OCI-M2 (cell line): Measurements from ENCODE around the gene ADSS1.

Experiments used
- DNase-seq: peaks from one replicate; lab custom pipeline; 2025; ENCODE audit not compliant: unreplicated experiment; lab: John Stamatoyannopoulos, UW

The ADSS1 gene

DNA sequence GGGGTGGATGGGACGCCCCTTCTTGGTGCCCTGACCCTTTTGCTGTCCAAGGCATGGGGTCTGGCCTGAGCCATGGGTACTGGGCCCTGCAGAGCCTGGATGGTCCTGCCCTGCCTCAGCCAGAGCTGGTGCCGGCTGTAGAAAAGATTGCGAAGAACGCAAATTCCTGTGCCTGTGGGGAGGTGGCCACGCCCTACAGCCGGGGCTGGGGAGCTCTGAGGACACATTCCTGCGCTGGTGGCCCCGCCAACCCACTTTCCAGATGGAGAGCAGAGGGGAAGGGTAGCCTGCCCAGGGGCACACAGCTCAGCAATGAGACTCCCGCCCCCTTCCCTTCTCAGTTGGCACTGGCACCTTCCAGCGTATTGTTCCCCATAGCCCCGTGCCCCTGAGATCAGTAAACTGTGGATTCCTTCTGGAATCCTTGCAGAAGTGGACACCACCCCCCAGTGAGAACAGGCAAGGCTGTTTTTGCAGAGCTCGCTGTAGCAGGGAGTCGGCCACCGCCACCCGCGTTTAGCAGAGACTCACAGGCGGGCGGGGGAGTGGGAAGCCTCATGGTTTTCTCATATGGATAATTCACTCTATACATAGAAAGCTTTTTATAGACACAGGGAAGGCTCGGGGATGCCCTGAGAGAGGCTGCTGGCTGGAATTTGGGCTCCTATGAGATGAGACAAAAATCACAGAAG, 26.0 kb upstream of the ADSS1 start:
- DNase-seq: no peak

DNA sequence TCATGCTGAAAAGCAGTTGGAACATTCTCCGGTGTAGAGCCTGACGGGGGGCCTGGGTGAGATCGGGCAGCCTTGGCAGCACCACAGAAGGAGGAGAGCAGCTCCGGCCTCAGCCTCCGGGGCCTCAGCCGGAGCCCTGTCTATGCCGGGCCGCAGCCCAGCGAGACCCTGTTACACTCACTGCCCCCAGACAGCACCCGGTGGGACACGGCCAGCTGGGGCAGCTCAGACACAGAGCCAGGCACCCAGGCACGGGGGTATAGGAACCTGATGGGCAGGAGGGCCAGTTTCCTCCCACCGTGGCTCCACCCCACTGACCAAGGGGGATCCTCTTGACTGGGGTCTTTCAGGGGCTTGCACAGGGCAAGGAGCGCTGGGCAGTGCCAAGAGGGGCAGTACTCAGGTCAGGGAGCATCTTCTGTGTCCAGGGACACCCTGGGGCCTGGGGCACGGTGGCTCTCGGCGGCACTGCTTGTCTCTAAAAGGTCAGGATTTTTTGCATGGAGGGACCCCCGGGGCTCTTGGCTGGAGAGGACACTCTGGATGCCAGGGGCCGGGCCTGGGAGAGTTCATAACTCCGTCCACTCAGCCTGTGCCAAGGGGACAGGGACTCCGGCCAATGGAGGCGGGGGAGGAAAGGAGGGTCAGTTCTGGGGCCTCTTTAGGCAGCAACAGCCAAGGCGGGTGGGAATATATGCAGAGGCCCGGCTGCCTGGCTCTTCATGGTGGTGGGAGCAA, 25.2 kb upstream of the ADSS1 start:
- DNase-seq: no peak

DNA sequence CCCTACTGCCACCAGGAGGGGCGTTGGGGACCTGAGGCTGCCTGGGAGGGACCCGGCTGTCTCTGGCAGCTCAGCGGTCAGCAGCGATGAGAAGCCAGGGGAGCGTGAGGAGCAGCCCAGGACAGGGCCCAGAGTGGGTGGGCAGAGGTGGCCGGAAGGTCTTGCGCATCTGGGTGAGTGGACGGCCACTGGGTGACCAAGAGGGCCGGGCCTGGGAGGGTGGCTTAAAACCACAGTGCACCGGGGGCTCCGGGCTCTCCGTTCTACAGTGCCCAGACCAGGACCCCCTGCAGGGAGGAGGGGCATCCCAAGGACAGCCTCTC, 24.6 kb upstream of the ADSS1 start:
- DNase-seq: no peak

DNA sequence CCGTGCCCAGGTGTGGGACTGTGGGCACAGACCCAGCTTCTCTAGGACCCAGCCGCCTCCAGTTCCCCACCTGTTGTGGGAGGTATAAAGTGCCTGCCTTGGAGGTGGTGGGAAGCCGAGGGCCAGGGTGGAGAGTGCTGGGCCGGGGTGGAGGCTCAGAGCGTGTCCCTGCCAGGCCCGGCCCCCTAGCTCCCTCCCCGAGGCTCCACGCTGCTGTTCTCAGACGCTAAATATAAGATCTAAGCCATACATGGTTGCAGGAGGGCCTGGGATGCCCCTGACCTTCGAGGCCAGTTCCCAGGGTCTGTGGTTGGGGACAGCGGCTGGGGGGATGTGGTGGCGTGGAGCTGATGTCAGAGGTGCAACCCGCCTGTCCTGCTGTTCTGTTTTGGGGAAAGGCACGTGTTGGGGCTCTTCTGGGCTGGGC, 23.8 kb upstream of the ADSS1 start:
- no peak for DNase-seq

DNA sequence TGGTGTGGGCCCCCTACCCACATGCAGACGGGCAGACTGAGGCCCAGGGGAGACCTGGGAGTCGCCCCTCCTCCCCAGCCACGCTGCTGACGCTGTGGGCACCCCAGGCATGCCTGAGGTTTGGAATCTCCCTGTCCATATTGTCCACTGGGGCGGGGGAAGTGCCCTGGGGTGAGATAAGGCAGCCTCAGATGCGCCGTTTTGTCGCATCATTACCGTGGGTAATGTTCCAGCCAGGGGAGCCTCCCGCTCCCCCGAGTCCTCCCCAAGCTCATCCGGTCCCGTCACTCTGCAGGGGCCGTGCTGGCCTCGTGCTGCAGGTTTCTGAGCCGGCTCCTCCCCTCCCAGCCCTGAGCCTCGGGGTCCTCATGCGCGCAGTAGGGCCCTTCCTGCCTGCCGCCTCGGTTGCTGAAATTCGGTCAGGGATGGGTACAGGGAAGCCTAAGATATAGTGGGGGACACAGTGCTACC, 23.2 kb upstream of the ADSS1 start:
- DNase-seq: no peak

DNA sequence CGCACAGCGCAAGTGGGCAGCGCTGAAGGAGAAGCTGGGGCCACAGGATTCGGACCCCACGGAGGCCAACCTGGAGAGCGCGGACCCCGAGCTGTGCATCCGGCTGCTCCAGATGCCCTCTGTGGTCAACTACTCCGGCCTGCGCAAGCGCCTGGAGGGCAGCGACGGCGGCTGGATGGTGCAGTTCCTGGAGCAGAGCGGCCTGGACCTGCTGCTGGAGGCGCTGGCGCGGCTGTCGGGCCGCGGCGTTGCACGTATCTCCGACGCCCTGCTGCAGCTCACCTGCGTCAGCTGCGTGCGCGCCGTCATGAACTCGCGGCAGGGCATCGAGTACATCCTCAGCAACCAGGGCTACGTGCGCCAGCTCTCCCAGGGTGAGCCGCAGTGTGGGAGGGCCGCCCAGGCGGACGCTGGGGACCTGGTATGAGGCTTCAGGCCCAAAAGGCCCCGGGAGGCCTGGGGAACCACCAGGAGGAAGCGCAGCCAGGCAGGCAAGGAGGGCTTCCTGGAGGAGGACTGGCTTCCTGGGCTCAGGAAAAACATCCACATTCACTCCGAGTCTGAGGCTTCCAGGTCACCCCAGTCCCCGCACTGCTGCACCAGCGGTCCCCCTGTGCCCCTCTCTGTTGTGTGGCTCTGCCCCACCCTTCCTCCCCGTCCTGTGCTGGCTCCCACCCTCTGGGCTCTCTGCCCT, 22.5 kb upstream of the ADSS1 start:
- no peak for DNase-seq

DNA sequence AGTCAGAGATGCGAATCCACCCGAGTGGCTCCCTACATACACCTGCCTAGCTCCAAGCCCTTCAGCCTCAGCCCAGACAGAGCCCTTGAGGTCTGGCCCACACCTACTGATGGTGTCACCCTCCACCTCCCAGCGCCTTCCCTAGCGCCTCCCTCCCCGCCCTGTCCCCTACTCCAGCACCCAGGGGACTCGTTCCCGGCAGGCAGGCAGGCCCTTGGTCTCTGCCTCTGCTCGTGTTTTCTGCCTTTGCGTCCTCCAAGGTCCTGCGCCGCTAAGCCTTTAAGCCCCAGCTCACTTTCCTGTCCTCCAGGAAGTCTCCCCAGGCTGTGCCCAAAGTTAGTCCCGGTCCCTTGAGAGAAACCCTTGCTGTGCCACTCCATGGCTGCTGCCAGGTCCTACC, 21.9 kb upstream of the ADSS1 start:
- DNase-seq: no peak

DNA sequence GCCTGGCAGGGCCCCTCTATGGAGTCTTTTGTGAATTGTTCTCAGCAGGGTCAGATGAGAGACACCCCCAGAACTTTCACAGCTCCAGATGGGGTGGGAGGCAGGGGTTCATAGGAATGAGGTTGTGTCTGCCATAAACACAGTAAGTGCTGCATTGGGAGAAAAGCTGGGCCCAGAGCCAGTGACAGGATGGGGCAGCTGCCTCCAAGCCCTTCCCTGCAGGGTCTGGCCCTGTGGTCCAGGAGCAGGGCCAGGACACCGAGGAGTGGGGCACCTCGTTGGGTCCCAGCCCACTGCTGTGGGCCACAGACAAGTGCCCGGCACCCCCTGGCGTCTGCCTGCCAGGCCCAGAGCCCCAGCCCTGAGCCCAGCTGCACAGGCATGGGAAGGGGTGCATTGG, 21.4 kb upstream of the ADSS1 start:
- DNase-seq: no peak

DNA sequence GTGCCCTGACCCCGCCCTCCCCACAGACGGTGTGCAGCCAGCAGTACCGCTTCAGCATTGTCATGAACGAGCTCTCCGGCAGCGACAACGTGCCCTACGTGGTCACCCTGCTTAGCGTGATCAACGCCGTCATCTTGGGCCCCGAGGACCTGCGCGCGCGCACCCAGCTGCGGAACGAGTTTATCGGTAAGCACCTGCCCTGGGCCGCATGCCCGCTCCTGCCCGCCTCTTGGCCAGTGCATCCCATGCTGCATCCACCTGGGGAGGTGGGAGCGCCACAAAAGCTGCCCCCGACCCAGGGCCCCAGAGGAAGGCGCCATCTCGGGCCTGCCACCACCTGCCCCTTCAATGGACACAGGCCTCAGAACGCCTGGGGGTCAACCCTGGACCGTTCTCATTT, 20.8 kb upstream of the ADSS1 start:
- no peak for DNase-seq

DNA sequence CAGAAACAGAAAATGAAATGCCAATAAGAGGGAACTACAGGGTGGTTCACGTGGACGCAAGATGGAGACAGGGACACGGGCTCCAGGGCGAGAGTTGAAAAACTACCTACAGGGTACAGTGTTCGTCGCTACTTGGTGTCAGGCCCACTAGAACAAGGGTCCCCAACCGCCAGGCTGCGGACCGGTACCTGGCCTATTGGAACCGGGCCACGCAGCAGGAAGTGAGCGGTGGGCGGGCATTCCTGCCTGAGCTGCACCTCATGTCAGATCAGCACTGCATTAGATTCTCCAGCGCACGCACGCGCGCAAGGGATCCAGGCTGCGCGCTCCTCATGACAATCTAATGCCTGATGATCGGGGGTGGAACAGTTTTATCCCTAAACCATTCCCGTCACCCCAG, 19.8 kb upstream of the ADSS1 start:
- DNase-seq: no peak

DNA sequence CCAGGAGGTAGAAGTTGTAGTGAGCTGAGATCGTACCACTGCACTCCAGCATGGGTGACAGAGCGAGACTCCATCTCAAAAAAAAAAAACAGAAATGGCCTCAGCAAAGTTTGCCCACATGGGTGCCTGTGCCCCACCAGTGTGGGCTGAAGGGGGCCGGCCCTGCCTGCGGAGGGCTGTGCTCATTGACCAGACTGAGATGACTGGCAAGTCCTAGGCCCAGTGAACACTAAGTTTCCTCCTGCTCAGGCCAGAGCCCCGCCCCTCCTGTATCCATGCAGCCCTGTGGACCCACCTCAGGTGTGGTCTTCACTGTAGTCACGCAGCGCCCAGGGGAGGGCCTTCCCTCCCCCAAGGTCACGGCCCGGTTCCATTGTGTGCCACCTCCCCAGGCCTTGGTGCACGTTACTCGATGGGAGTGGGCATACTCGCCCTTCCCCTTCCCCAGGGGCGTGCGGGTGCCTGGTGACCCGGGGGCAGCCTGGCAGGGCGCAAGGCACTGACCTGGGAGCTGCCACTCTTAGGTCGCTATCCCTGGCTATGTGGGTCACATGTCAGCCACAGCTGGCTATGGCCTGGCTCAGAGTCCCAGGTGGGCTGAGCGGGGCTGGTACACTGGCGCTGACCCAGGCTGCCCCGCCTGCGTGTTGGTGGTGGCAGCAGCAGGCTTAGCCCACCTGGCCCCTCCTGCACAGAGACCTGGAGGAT, 18.5 kb upstream of the ADSS1 start:
- no peak for DNase-seq

DNA sequence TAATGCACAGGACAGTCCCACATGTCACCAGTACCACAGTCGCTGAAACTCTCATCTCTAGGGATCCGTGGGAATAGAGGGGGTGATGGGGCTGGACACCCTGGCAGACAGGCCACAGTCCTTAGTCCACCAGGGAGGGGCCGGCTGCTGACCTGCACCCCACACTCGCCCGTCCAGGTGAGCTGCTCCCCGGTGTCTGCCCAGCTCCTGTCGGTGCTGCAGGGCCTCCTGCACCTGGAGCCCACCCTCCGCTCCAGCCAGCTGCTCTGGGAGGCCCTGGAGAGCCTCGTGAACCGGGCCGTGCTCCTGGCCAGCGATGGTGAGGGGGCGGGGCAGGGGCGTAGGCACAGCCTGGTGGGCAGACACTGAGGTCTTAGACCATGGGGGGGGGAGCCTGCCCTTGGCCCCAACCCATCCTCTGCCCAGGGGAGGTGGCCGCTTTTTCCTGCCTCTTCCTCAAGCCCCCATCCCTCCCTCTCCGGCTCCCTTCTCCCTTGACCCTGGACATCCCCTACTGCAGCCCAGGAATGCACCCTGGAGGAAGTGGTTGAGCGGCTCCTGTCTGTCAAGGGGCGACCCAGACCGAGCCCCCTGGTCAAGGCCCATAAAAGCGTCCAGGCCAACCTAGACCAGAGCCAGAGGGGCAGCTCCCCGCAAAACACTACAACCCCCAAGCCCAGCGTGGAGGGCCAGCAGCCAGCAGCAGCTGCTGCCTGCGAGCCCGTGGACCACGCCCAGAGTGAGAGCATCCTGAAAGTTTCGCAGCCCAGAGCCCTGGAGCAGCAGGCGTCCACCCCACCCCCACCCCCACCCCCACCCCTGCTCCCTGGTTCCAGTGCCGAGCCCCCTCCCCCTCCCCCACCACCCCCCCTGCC, 17.1 kb upstream of the ADSS1 start:
- DNase-seq: no peak

DNA sequence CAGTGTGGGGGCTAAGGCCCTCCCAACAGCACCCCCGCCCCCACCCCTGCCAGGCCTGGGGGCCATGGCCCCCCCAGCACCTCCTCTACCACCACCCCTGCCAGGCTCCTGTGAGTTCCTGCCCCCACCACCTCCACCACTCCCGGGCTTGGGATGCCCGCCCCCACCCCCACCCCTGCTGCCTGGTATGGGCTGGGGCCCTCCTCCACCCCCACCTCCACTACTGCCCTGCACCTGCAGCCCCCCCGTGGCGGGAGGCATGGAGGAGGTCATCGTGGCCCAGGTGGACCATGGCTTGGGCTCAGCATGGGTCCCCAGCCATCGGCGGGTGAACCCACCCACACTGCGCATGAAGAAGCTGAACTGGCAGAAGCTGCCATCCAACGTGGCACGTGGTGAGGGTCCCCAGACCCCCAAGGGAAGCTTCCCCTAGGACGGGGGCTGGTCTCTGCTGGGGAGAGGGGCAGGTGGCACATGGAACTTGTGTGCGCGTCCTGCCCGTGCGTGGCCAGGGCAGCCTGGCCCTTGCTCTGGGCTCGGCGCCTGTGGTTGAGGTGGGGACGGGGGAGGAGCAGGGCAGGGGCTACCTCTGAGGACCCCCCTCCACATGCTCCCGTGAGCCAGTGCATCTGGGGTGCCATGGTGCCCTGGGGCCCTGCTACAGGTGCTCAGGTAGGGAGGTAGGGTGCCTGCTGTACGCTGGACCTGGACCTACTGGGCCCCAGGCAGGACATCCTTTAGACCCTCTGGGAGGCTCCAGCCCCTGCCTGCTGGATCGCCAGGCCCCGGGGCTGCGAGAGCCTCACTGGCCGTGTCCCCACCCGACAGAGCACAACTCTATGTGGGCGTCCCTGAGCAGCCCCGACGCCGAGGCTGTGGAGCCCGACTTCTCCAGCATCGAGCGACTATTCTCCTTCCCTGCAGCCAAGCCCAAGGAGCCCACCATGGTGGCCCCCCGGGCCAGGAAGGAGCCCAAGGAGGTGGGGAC, 16.1 kb upstream of the ADSS1 start:
- no peak for DNase-seq

DNA sequence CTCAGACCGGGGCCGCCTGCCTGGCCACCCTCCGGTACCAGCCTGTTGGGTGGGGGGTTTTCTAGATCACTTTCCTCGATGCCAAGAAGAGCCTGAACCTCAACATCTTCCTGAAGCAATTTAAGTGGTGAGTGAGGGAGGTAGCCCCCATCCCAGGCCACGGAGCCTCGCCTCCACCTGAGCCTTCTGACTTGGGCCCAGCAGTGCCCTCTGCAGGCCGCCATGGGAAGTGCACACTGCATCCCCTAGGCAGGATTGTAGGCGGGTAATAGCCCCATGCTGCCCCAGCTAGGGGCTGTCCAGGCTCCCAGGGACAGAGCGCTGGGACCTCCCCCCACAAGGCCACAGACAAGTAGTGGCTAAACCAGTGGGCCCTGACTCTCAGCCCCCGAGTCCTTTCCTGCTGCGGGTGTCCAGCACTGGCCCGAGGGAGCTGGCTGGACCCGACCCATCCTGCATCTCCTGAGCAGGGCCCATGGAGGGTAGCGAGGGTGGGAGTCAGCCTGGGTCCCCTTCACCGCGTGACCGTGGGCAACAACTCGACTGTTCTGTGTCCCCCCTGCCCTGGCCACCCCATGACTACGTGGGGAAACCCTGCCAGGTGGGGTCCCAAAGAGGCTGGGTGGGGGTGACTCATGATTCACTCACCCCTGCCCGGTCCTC, 15.3 kb upstream of the ADSS1 start:
- no peak for DNase-seq

DNA sequence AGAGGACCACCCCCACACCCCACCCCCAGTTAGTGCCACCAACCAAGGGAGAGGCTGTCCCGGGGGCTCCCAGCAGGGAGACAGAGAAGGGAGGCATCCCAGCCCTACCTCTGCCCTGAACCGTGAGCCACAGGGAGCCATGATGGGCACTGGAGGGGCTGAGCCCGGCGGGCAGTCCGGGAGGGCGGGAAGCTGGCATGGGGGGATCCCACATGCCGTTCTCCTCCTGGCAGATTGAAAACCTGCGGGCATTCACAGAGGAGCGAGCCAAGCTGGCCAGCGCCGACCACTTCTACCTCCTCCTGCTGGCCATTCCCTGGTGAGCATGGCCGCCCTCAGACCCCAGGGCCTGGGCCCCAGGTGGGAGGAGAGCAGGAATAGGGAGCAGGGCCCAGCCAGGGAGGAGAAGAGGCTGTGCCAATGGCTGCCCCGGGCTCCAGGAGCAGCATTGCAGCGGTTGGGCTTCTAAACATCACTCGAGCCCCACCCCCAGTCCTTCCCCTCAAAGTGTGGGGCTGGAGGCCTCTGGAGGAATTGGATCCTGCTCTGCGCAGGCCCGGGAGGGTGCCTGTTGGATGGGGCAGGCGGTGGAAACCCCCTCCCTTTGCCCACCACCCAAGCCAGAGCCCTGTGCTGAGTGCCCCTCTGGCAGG, 14.5 kb upstream of the ADSS1 start:
- no peak for DNase-seq

DNA sequence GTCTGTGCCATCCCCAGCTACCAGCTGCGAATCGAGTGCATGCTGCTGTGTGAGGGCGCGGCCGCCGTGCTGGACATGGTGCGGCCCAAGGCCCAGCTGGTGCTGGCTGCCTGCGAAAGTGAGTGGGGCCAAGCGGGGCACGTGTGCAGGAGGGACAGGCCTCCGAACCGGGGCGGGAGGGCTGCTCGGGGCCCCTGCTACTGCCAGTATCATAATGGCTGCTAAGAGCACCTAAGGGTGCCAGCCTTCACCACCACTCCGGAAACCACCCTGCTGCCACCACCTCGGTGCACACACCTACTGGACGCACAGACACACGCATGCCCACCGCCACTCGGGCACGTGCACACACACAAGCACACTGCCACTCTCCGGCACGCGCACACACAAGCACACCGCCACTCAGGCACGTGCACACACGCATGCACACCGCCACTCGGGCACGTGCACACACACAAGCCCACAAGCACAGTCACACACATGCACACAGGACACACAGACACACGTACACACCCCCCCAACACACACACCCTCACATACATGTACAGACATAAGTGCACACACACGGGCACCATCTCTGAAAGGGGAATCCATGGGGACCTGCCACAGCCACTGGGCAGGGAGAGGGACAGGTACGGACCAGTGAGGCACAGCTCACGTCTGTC, 13.8 kb upstream of the ADSS1 start:
- no peak for DNase-seq

DNA sequence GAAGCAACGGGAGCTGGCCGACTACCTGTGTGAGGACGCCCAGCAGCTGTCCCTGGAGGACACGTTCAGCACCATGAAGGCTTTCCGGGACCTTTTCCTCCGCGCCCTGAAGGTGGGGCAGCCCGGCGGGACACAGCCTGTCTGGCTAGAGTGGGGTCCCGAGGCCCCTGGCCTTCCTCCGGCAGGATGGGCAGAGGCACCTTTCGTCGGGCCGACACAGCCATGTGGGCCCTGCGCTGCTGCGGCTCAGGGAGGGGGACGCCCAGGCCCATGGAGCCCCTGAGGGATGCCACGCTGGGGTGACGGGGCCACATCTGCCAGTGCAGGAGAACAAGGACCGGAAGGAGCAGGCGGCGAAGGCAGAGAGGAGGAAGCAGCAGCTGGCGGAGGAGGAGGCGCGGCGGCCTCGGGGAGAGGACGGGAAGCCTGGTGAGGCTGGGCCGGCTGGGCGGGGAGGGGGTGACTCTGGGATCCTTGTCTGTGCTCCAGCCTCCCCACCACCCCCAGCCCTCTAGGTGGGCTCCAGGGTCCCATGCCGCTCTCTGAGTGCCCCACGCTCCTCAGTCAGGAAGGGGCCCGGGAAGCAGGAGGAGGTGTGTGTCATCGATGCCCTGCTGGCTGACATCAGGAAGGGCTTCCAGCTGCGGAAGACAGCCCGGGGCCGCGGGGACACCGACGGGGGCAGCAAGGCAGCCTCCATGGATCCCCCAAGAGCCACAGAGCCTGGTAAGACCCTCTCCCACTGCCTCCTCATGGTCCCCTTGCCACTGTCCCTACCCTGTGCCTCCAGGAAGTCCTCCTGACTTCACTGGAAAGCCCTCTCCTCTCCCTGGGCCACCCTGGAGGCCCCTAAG, 10.9 kb upstream of the ADSS1 start:
- no peak for DNase-seq
